ENCODE measurements around the gene SYTL5.

SYTL5 gene

DNA sequence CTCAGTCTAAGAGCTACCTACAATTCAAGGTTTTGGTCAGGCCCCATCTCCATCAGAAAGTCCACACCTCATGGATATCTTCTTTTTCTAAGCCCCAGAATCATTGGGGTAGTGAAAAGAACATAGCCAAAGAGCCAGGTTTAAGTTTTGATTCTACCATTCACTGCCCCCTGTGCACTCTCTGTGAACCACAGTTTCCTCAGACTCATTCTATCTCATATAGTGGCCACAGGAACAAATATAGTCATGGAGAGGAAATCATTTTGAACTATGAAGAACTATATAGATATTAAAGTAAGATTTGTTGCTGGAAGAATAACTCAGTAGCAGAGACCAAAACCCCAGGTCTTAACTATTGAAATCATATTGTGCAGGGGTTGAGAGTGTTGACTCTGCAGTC lies 3.3 kb downstream of the SYTL5 start:
- Histone ChIP-seq H3K27ac (ENCODE audit: low read length, poor library complexity, severe bottlenecking) (no peak overlapping the region), H2BK120ac (ENCODE audit: low read depth, low read length) (no peak overlapping the region), H4K91ac (ENCODE audit: low read length) (no peak overlapping the region), H2BK5ac (ENCODE audit: low read depth, low read length, poor library complexity, severe bottlenecking) (no peak overlapping the region), H3K18ac (ENCODE audit: low read depth in 1 of 2, low read length in 2 of 2) (no peak overlapping the region), H2BK12ac (ENCODE audit: low read length in 2 of 2) (no peak overlapping the region), H3K23ac (ENCODE audit: low read length in 2 of 2) (no peak overlapping the region), H2AK5ac (ENCODE audit: low read length, severe bottlenecking) (no peak overlapping the region), H3K9ac (ENCODE audit: low read length) (no peak overlapping the region), H3K79me1 (replicated peaks; ENCODE audit: low read length, poor library complexity, severe bottlenecking) (peaks cover 2% of the 10 kb centered on the region), H3K14ac (ENCODE audit: low read length in 2 of 2) (no peak overlapping the region), H3K9me3 (ENCODE audit: control insufficient read depth, low read length) (no peaks in the 10 kb centered on the region), H3K4me2 (ENCODE audit: low read length, poor library complexity, severe bottlenecking) (no peak overlapping the region), H2AFZ (ENCODE audit: low read depth, low read length) (no peak overlapping the region), H4K8ac (ENCODE audit: low read length) (no peak overlapping the region), H2BK15ac (ENCODE audit: low read depth, poor library complexity, severe bottlenecking) (no peak overlapping the region), H3K4me3 (ENCODE audit: insufficient read depth in 1 of 2, low read depth in 1 of 2, low read length in 2 of 2) (no peak overlapping the region), H3K27me3 (ENCODE audit: control insufficient read depth in 1 of 2, insufficient read depth in 1 of 2, low read length in 2 of 2) (peaks cover 0 to 4% of the 10 kb centered on the region in 2 experiments), H3K4me1 (ENCODE audit: control insufficient read depth, insufficient read depth, low read depth, low read length) (no peaks in the 10 kb centered on the region), H3K36me3 (ENCODE audit: control insufficient read depth in 1 of 2, insufficient read depth in 2 of 2, low read depth in 1 of 2, low read length in 2 of 2) (no peaks in the 10 kb centered on the region), H3K4ac (ENCODE audit: low read depth in 1 of 2, low read length in 2 of 2) (no peak overlapping the region)
- DNase-seq, result no peak

DNA sequence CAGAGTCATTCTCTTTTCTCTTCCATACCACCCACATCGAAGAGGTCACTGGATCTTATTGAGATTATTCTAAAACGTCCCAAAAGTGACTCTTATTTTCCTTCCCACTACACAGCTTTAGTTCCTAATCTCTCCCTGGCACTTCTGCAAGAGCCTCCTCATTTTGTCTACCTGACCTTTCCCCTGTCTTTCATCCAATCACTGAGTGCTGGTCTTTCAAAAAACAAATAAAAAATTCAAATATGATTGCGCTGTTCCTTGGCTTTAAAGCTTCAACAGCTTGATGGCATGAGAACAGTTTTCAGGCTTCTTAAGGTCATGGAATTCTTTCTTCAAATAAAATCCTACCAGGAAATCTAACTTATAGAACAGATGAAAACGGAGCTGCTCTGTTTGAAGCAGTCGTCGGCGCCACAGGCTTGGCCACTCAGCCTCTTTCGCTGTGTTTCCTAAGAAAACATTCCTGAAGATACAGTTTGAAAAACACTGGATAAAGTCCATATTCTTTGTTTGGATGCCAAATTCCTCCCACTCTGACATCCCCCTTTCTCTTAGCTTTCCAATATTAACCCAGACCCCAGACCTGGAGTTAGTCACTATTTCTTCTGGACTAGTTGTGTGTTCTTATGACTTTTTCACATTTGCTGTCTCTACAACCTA lies 12.5 kb downstream of the SYTL5 start:
- Histone ChIP-seq H2BK120ac (ENCODE audit: low read depth, low read length) (no peak overlapping the region), H3K23ac (ENCODE audit: low read length in 2 of 2) (no peak overlapping the region), H3K27ac (ENCODE audit: low read length, poor library complexity, severe bottlenecking) (peak overlapping the region; percentile 20), H3K4me2 (ENCODE audit: low read length, poor library complexity, severe bottlenecking) (peak overlapping the region; percentile 16), H3K14ac (ENCODE audit: low read length in 2 of 2) (no peak overlapping the region), H3K4me1 (ENCODE audit: control insufficient read depth, insufficient read depth, low read depth, low read length) (no peaks in the 10 kb centered on the region), H3K79me1 (replicated peaks; ENCODE audit: low read length, poor library complexity, severe bottlenecking) (no peaks in the 10 kb centered on the region), H3K18ac (ENCODE audit: low read depth in 1 of 2, low read length in 2 of 2) (no peak overlapping the region), H2BK12ac (ENCODE audit: low read length in 2 of 2) (no peak overlapping the region), H2AFZ (ENCODE audit: low read depth, low read length) (no peak overlapping the region), H2BK15ac (ENCODE audit: low read depth, poor library complexity, severe bottlenecking) (no peak overlapping the region), H3K27me3 (ENCODE audit: control insufficient read depth in 1 of 2, insufficient read depth in 1 of 2, low read length in 2 of 2) (peaks cover 0 to 11% of the 10 kb centered on the region in 2 experiments), H3K9me3 (ENCODE audit: control insufficient read depth, low read length) (no peaks in the 10 kb centered on the region), H4K91ac (ENCODE audit: low read length) (no peak overlapping the region), H4K8ac (ENCODE audit: low read length) (no peak overlapping the region), H3K4ac (ENCODE audit: low read depth in 1 of 2, low read length in 2 of 2) (no peak overlapping the region), H3K4me3 (ENCODE audit: insufficient read depth in 1 of 2, low read depth in 1 of 2, low read length in 2 of 2) (no peak overlapping the region), H3K9ac (ENCODE audit: low read length) (peak overlapping the region; percentile 7), H2AK5ac (ENCODE audit: low read length, severe bottlenecking) (no peak overlapping the region), H3K36me3 (ENCODE audit: control insufficient read depth in 1 of 2, insufficient read depth in 2 of 2, low read depth in 1 of 2, low read length in 2 of 2) (no peaks in the 10 kb centered on the region), H2BK5ac (ENCODE audit: low read depth, low read length, poor library complexity, severe bottlenecking) (no peak overlapping the region)
- DNase-seq, result no peak
- 91% methylated on average over 3 of the region's 8 CpGs for WGBS

DNA sequence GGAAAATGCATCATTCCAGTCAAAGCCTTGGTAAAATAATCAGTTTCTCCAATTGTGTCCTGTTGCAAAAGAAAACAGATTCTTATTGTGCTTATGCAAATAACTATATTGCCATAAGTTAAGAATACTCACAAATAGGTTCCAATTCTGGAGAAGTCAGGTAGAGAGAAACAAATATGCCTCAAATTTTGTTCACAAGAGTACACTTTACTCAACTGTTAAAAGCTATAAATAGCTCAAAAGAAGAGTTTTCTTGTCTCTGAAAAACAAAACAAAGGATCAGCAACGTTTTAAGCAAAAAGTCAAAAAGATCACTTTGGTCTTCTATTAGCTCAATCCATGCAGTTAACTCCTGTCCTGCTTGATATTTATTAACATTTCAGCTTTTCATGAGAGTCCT lies 21.9 kb downstream of the SYTL5 start:
- Histone ChIP-seq H3K14ac (ENCODE audit: low read length in 2 of 2) (no peak overlapping the region), H3K27ac (ENCODE audit: low read length, poor library complexity, severe bottlenecking) (no peak overlapping the region), H3K79me1 (replicated peaks; ENCODE audit: low read length, poor library complexity, severe bottlenecking) (no peaks in the 10 kb centered on the region), H3K9ac (ENCODE audit: low read length) (no peak overlapping the region), H3K9me3 (ENCODE audit: control insufficient read depth, low read length) (no peaks in the 10 kb centered on the region), H3K4me2 (ENCODE audit: low read length, poor library complexity, severe bottlenecking) (no peak overlapping the region), H2BK12ac (ENCODE audit: low read length in 2 of 2) (no peak overlapping the region), H3K23ac (ENCODE audit: low read length in 2 of 2) (no peak overlapping the region), H3K4ac (ENCODE audit: low read depth in 1 of 2, low read length in 2 of 2) (no peak overlapping the region), H2AK5ac (ENCODE audit: low read length, severe bottlenecking) (no peak overlapping the region), H3K36me3 (ENCODE audit: control insufficient read depth in 1 of 2, insufficient read depth in 2 of 2, low read depth in 1 of 2, low read length in 2 of 2) (no peaks in the 10 kb centered on the region), H4K91ac (ENCODE audit: low read length) (no peak overlapping the region), H3K18ac (ENCODE audit: low read depth in 1 of 2, low read length in 2 of 2) (no peak overlapping the region), H3K4me3 (ENCODE audit: insufficient read depth in 1 of 2, low read depth in 1 of 2, low read length in 2 of 2) (no peak overlapping the region), H3K27me3 (ENCODE audit: control insufficient read depth in 1 of 2, insufficient read depth in 1 of 2, low read length in 2 of 2) (no peaks in the 10 kb centered on the region), H2BK5ac (ENCODE audit: low read depth, low read length, poor library complexity, severe bottlenecking) (no peak overlapping the region), H4K8ac (ENCODE audit: low read length) (no peak overlapping the region), H2BK120ac (ENCODE audit: low read depth, low read length) (no peak overlapping the region), H3K4me1 (ENCODE audit: control insufficient read depth, insufficient read depth, low read depth, low read length) (no peaks in the 10 kb centered on the region), H2AFZ (ENCODE audit: low read depth, low read length) (no peak overlapping the region), H2BK15ac (ENCODE audit: low read depth, poor library complexity, severe bottlenecking) (no peak overlapping the region)
- 44% methylated on average over 1 of the region's 1 CpG for WGBS
- no peak for DNase-seq

DNA sequence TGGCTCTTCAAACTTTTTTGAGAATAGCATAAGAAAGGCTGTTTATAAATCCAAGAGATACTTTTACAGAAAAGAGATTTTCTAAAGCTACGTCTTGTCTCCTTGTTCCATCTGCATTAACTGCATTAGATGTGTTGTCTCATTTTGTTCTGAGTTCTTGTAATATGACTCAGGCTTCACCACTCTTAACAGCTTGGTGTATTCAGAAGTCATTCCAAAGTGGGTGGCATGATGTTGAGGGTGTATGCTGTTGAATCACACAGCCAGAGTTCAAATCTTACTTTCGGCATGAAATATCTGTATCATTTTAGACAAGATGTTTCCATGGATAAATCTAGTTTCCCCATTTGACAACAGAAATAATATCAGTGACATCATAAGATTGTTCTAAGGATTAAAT lies 30.1 kb downstream of the SYTL5 start:
- H3K4ac ChIP-seq (ENCODE audit: low read depth in 1 of 2, low read length in 2 of 2), result no peak overlapping the region
- H2AK5ac ChIP-seq (ENCODE audit: low read length, severe bottlenecking), result no peak overlapping the region
- H3K36me3 ChIP-seq (ENCODE audit: control insufficient read depth in 1 of 2, insufficient read depth in 2 of 2, low read depth in 1 of 2, low read length in 2 of 2), result no peaks in the 10 kb centered on the region
- H4K8ac ChIP-seq (ENCODE audit: low read length), result no peak overlapping the region
- no peak overlapping the region for H2BK120ac ChIP-seq (ENCODE audit: low read depth, low read length)
- H3K27ac ChIP-seq (ENCODE audit: low read length, poor library complexity, severe bottlenecking), result no peak overlapping the region
- H3K27me3 ChIP-seq (ENCODE audit: control insufficient read depth in 1 of 2, insufficient read depth in 1 of 2, low read length in 2 of 2), result no peaks in the 10 kb centered on the region
- no peak overlapping the region for H3K23ac ChIP-seq (ENCODE audit: low read length in 2 of 2)
- no peak overlapping the region for H2BK12ac ChIP-seq (ENCODE audit: low read length in 2 of 2)
- H4K91ac ChIP-seq (ENCODE audit: low read length), result no peak overlapping the region
- WGBS, result no CpG with 5 or more reads among the region's 2 CpGs
- H3K9ac ChIP-seq (ENCODE audit: low read length), result no peak overlapping the region
- H2AFZ ChIP-seq (ENCODE audit: low read depth, low read length), result no peak overlapping the region
- H3K79me1 ChIP-seq (replicated peaks; ENCODE audit: low read length, poor library complexity, severe bottlenecking), result no peaks in the 10 kb centered on the region
- DNase-seq, result no peak
- H3K14ac ChIP-seq (ENCODE audit: low read length in 2 of 2), result no peak overlapping the region
- no peak overlapping the region for H3K4me3 ChIP-seq (ENCODE audit: insufficient read depth in 1 of 2, low read depth in 1 of 2, low read length in 2 of 2)
- no peak overlapping the region for H3K4me2 ChIP-seq (ENCODE audit: low read length, poor library complexity, severe bottlenecking)
- H2BK5ac ChIP-seq (ENCODE audit: low read depth, low read length, poor library complexity, severe bottlenecking), result no peak overlapping the region
- no peak overlapping the region for H2BK15ac ChIP-seq (ENCODE audit: low read depth, poor library complexity, severe bottlenecking)
- peaks cover 3% of the 10 kb centered on the region for H3K9me3 ChIP-seq (ENCODE audit: control insufficient read depth, low read length)
- H3K18ac ChIP-seq (ENCODE audit: low read depth in 1 of 2, low read length in 2 of 2), result no peak overlapping the region
- H3K4me1 ChIP-seq (ENCODE audit: control insufficient read depth, insufficient read depth, low read depth, low read length), result no peaks in the 10 kb centered on the region

Measured in mesenchymal stem cell (in vitro differentiated cells and primary cell).